Smooth muscle cell (in vitro differentiated cells): ENCODE measurements around the gene GNA14. TPM values are rescaled to one million over a fixed set of nuclear protein-coding genes. Genes with fewer than 3 reads are reported as not detected.

Experiments used
- DNase-seq: peaks from one replicate; lab custom pipeline; 2025; ENCODE audit not compliant: unreplicated experiment; lab: John Stamatoyannopoulos, UW
- H2AFZ ChIP-seq: fragments of 200-600 bp; sonication (generic); 2 replicates; pipeline ENCODE4 v1.6.0; 2016; ENCODE audit warnings: antibody characterized with exemption, low read depth, mild to moderate bottlenecking
- H3F3A ChIP-seq: fragments of 200-600 bp; sonication (generic); 2 replicates; pipeline ENCODE4 v1.6.0; 2017; ENCODE audit warnings: antibody characterized with exemption, low read depth
- H3K27ac ChIP-seq: fragments of 200-600 bp; sonication (generic); 2 replicates; pipeline ENCODE4 v1.5.1; 2016; ENCODE audit warnings: low read depth, mild to moderate bottlenecking
- H3K27me3 ChIP-seq: fragments of 200-600 bp; sonication (generic); 2 replicates; pipeline ENCODE4 v1.6.1; 2016; ENCODE audit warnings: low read depth, mild to moderate bottlenecking
- H3K36me3 ChIP-seq: fragments of 200-600 bp; sonication (generic); 2 replicates; pipeline ENCODE4 v1.5.1; 2016; ENCODE audit warnings: low read depth
- H3K4me1 ChIP-seq: fragments of 200-600 bp; sonication (generic); 2 replicates; pipeline ENCODE4 v1.5.1; 2016; ENCODE audit warnings: low read depth
- H3K4me2 ChIP-seq: fragments of 200-600 bp; sonication (generic); 2 replicates; pipeline ENCODE4 v1.6.0; 2016; ENCODE audit warnings: mild to moderate bottlenecking
- H3K4me3 ChIP-seq: fragments of 200-600 bp; sonication (generic); 2 replicates; pipeline ENCODE4 v1.5.1; 2016; ENCODE audit warnings: mild to moderate bottlenecking
- H3K79me2 ChIP-seq: fragments of 200-600 bp; sonication (generic); 2 replicates; pipeline ENCODE4 v1.6.0; 2016; ENCODE audit warnings: low read depth, mild to moderate bottlenecking
- H3K9ac ChIP-seq: fragments of 200-600 bp; sonication (generic); 2 replicates; pipeline ENCODE4 v1.6.0; 2016; ENCODE audit warnings: low read depth
- H3K9me3 ChIP-seq: fragments of 200-600 bp; sonication (generic); replicated peaks from 2 replicates; pipeline ENCODE4 v1.5.1; 2016; ENCODE audit warnings: low read depth
- H4K20me1 ChIP-seq: fragments of 200-600 bp; sonication (generic); 2 replicates; pipeline ENCODE4 v1.6.0; 2016; ENCODE audit warnings: low read depth
- CTCF ChIP-seq: fragments of 200-600 bp; sonication (generic); IDR thresholded peaks from 2 replicates; pipeline ENCODE4 v1.5.1; 2017; ENCODE audit warnings: borderline replicate concordance, mild to moderate bottlenecking, antibody characterized with exemption; ENCODE audit not compliant: insufficient read depth, poor library complexity, severe bottlenecking
- WGBS: methylation state at CpG from one replicate; pipeline ENCODE4 v1.1.7; 2016; ENCODE audit warnings: low lambda C conversion rate; 5-methylcytosine and 5-hydroxymethylcytosine counted together
- polyA plus RNA-seq: library from polyadenylated mRNA; unstranded; fragments of >200 nt; fragmentation: Nextera tagmentation; extraction: Ambion mirVana; gene quantifications from 2 replicates; pipeline ENCODE4 v1.2.1, GENCODE V29; 2016
- total RNA-seq: library from RNA; depleted of rRNA; stranded (reverse); fragments of >200 nt; gene quantifications from 2 replicates; pipeline ENCODE4 v1.2.3, GENCODE V29; 2014

GNA14 gene
- total and polyA plus RNA-seq, 2 experiments from 2014 or later = 1.6 to 10.2 TPM

GRCh38 chr9:77488439-77489126 is 159.5 kb downstream of the GNA14 start:
- H3K4me2 ChIP-seq = no peak overlapping the region
- H3K36me3 ChIP-seq = peaks cover 2% of the 10 kb centered on the region
- H3K4me3 ChIP-seq = no peak overlapping the region
- TF ChIP-seq CTCF = peak; percentile 35
- no peak overlapping the region for H3K27ac ChIP-seq
- no peaks in the 10 kb centered on the region for H3K4me1 ChIP-seq
- 52% methylated on average over 1 of the region's 1 CpG for WGBS
- H3K9me3 ChIP-seq = no peaks in the 10 kb centered on the region
- H3K27me3 ChIP-seq = no peaks in the 10 kb centered on the region
- H3K79me2 ChIP-seq = no peaks in the 10 kb centered on the region
- H3K9ac ChIP-seq = no peak overlapping the region
- no peak for DNase-seq
- H3F3A ChIP-seq = no peaks in the 10 kb centered on the region
- H4K20me1 ChIP-seq = no peaks in the 10 kb centered on the region
- no peak overlapping the region for H2AFZ ChIP-seq

GRCh38 chr9:77486968-77487367 is 161.2 kb downstream of the GNA14 start:
- Histone ChIP-seq H3K4me1 (no peaks in the 10 kb centered on the region), H3K27me3 (no peaks in the 10 kb centered on the region), H3K9me3 (no peaks in the 10 kb centered on the region), H3K9ac (no peak overlapping the region), H3F3A (no peaks in the 10 kb centered on the region), H3K4me3 (no peak overlapping the region), H3K4me2 (no peak overlapping the region), H2AFZ (no peak overlapping the region), H3K79me2 (no peaks in the 10 kb centered on the region), H3K27ac (peak overlapping the region; percentile 20), H4K20me1 (no peaks in the 10 kb centered on the region), H3K36me3 (peaks cover 2% of the 10 kb centered on the region)
- DNase-seq = no peak
- WGBS = 52% methylated on average over 1 of the region's 1 CpG
- no peak for TF ChIP-seq CTCF

- Histone ChIP-seq H3K27ac (no peak overlapping the region), H3K79me2 (no peaks in the 10 kb centered on the region), H3K9ac (no peak overlapping the region), H3K9me3 (no peaks in the 10 kb centered on the region), H2AFZ (no peak overlapping the region), H4K20me1 (no peaks in the 10 kb centered on the region), H3K4me3 (no peak overlapping the region), H3F3A (no peaks in the 10 kb centered on the region), H3K4me2 (no peak overlapping the region), H3K4me1 (no peaks in the 10 kb centered on the region), H3K27me3 (no peaks in the 10 kb centered on the region), H3K36me3 (peaks cover 2% of the 10 kb centered on the region)
- TF ChIP-seq CTCF = no peak
- no peak for DNase-seq
These were observed 161.7 kb downstream of the GNA14 start for GRCh38 chr9:77486463-77486862.
